NCI-H345 (cell line): ENCODE measurements around the gene PCYT1B.
"Not testable (repeated sequence)": the region's sequence is repeated elsewhere in the genome, so short reads cannot be mapped to it uniquely, and the experiment has no call there.

ENCODE experiments used
- DNase-seq: peaks from one replicate; lab custom pipeline; 2025; lab: John Stamatoyannopoulos, UW

The PCYT1B gene

DNA sequence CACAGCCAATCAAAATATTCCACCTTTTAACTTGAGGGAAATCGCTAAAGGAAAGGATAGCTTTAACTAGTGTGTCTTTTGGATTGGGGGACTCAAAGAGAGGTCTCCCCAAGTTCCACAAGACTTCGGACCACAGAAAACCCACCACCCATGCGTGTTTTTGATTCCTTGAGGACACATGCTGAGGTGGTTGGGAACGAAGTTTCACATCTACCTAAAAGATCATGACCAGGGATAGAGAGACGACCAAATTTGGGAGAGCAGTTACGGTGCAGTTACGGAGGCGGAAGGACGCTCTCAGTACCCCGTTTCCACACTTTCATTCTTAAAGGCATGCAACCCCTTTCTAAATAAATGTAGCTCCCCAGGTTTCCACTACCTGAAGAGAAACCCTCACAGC lies 1.1 kb downstream of the PCYT1B start:
- DNase-seq: no peak

- no peak for DNase-seq
These were observed 4.0 kb downstream of the PCYT1B start for GRCh38 chrX:24643116-24643515.

DNA sequence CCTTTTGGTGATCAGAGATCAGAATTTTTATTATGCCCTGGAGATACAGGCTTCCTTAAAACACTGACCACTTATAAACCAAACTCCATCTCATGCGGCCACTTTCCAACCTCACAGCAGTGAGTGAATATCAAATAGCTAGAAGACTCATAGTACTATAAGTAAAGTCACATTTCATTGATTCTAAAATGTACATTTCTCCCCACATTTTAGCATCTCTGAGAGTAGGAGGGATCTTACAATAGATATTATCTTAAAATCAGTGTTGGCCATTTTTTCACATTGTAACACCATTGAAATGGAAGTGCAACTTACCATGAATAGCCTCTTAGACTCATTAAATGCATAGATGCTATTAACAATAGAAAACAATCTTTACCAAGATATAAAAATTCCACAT lies 17.4 kb downstream of the PCYT1B start:
- DNase-seq: no peak

DNA sequence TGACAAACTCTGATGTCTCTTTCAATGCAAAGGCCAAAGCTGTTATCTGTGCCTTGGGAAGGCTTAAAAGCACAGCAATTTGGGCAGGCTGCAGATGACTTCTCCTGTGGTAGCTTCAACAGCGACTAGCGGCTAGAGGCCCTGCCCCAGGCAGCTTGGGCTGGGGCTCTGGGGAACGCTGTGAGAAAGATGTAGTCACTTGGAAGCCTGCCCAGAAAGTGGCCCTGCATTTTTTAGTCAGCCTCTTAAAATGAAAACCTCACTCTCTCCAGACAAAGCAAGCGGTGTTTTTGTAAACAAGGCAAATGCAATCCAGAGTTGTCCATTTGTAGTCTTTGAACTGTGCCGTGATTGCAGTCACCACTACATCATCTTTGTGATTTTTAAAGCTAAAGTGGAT lies 27.5 kb downstream of the PCYT1B start:
- peak; percentile 84 for DNase-seq

GRCh38 chrX:24610516-24610915 lies 36.6 kb downstream of the PCYT1B start:
- no peak for DNase-seq

- DNase-seq: no peak
These were observed 39.5 kb downstream of the PCYT1B start for GRCh38 chrX:24607616-24608015.

GRCh38 chrX:24605941-24606340 lies 41.2 kb downstream of the PCYT1B start:
- not testable (repeated sequence) for DNase-seq

DNA sequence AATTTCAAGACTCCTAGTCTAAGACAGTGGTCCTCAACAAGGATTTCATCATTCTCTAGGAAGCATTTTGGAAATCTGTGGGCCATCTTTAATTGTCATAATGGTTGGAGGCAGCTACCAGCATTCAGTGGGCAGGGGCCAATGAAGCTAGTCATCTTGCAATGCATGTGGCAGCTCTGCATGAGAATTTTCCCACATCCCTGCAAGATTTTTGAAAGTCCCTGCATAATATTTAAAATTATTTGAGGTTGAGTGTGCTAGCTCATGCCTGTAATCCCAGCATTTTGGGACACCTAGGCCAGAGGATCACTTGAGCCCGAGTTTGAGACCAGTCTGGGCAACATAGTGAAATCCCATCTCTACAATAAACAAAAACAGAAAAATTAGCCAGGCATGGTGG lies 44.0 kb downstream of the PCYT1B start:
- DNase-seq: no peak

DNA sequence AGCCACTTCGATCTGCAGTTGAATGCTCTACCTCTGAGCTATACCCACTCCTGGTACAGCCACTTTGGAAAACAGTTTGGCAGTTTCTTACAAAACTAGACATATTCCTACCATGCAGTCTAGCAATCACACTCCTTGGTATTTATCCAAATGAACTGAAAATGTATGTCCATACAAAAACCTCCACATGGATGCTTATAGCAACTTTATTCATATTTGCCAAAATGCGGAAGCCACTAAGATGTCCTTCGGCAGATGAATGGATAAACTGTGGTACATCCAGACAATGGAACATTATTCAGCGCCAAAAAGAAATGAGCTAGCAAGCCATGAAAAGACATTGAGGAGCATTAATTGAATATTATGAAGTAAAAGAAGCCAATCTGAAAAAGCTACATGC lies 45.3 kb downstream of the PCYT1B start:
- DNase-seq: no peak

DNA sequence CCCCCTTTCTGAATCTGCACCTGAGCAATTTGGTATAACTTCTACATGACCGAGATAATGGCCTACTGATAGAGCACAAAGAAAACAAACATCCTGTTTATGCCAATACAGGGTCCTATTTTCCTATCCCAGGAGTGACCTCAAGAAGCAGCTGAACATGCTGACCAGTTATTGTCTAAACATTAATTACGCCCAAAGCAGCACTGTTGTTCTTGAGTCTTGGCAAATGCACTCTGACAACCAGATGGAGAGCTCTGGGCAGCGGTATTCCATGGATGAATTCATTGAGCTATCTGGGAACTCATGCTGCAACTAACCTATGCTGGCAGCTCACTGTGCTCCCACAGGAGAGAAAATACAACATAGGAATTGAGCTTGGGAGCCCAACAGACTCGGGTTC lies 52.6 kb downstream of the PCYT1B start:
- no peak for DNase-seq

- DNase-seq: no peak
These were observed 57.0 kb downstream of the PCYT1B start for GRCh38 chrX:24590111-24590510.

DNA sequence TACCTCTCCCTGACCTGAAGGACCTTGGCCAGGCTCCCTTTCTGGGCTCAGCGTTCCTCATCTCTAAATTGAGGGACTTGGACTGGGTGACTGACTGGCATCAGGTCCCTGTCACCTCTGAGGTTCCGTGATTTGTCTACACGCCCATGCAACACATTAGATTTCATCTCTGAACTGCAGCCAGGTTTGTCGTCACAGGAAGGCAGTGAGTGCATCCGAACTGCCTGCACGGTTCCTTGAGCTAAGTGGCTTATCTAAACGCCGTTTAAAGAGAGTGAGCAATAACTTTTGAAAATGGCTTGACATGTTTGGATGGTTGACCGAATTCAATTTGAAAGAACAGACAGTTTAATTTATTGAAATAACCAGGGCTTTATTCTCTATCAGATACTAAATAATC lies 70.1 kb downstream of the PCYT1B start:
- no peak for DNase-seq

GRCh38 chrX:24575496-24575895 lies 71.7 kb downstream of the PCYT1B start:
- no peak for DNase-seq

DNA sequence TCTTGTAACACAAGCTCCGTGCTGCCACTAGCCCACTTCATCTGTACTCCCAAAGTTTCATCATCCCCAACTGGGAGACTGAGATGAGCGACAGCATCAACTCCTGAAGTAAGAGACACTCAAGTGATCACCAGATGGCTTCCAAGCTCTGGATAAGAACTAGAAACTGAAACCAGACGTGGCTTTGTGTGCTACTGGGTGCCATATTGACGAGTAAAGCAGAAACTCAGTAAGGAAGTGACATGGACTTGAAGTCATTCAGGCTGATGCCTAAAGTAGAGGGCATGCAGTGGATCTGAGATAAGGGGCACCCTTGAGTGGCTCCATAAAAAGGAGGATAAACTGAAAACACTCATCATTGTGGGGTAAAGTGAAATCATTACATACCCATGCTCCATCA lies 72.4 kb downstream of the PCYT1B start:
- no peak for DNase-seq

DNA sequence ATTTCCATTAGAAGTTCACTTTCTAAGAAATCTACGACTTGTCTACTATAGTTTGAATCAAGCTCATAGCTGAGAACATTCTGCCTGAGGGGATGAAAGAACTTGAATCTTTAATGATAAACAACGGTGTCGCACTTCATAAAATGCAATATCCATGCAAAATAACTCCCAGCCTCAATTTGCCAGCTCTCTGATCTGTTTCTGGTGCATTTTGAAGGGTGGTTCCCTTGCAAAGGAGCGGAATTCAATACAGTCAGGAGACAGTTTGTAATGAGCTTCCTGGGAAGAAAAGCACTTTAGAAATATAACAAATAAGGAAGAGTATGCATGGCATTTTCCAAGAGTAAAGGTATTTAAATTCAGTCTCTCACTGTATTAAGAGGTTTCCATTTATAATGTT lies 80.0 kb downstream of the PCYT1B start:
- DNase-seq: no peak

DNA sequence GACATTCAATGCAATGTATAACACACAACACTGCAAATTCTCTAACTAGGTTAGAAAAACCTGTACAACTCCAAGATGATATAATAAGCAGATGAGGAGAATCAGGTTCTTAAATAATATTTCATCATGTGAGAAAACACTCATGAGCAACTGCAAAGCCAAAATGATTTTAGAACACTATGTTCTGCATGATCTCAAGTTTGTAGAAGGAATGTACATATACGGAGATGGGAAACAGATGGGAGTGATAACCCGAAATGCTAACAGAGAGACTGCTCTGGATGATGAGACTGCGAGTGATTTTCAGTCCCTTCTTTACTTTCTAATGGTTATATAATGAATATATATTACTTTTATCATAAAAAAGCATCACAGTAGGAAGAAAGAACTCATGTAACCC lies 80.9 kb downstream of the PCYT1B start:
- no peak for DNase-seq

GRCh38 chrX:24563291-24564010 lies 83.7 kb downstream of the PCYT1B start:
- DNase-seq: no peak

DNA sequence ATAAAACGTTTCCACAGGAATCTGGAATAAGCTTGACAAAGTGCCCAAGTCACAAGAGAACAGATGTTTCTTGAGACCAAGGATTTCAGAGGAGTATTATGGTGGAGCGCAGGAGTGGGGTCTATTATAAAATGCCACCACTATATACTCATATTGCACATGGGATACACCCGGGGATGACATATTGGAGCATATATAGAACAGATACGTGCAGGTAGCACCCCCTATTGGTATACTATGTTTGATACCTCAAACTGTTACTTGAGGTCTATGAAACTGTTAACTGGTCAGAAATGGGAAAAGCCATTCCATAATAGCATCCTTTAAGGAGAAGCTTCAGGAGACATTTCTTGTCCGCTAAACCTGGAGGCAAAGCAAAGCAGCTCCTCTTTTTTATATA lies 86.0 kb downstream of the PCYT1B start:
- DNase-seq: no peak

DNA sequence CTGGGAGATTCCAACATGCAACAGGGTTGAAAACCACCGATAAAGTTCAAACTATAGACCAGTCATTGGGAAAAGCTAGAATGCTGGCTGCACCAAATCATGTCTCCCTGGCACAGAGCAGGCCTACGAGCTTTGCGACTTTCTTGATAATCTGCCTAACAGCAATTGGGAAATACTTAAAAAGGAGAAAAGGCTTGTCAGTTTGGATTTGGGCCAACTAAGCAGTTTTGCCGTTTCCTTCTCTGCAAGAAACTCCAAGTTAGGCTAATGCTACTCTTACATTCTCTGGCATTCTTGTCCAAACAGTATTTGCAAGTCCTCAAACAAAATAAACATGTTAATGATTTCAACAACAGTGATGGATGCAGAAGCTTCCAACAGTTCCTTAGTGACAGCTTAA lies 94.1 kb downstream of the PCYT1B start:
- no peak for DNase-seq

DNA sequence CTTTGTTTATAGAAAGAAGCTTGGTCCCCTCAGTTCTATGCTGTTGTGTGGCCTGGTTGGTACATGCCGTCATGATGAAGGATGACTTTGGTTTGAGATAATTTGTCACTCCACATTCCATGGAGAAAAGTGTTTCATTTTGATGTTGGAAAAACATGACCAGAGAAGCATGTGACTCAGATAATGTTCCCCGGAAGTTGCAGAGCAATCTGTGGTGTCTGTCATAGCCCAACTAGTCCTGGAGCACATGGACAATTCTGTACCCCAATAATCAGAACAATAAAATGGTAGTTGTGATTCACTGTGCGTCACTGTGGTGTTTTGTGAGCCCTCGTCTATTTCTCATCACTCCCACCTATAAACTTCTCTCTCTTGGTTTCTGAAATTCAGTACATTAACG lies 97.0 kb downstream of the PCYT1B start:
- no peak for DNase-seq

DNA sequence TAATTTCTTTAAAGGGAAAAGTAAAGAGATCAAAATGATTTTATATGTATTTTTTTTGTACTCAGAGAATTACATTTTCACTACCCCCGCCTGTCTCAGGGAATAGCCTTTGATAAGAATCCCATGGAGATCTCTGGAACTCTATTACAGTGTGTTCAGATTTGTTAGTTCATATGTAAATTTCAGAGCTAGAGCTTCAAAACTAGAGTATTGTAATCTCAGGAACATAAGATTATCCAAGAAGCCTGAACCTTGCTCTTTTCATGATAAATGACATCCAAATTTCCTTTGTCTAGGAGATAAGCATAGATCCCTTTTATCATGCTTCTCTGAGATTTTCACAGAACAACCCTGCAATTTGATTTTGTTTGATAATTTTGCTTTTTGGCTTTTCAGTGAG lies 99.2 kb downstream of the PCYT1B start:
- no peak for DNase-seq

- no peak for DNase-seq
These were observed 104.4 kb downstream of the PCYT1B start for GRCh38 chrX:24542756-24543155.

GRCh38 chrX:24536551-24536950 lies 110.6 kb downstream of the PCYT1B start:
- DNase-seq: no peak

DNA sequence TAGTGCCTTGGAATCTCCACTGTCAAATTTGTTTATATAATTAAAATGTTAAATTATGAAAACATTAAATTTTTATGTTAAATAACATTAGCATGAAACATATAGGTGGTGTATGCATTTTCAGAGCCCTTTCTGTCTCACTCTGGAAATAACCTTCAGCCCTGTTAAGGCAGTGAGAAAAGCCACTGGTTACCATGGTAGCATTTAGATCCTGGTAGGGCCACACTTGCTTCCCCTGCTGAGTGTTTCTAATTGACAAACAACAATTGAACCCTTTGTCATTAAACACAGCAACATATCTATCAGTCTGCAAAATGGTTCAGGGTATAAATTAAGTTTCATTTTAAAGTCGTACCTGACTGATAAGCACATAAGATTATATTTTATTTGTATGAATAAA lies 118.5 kb downstream of the PCYT1B start:
- no peak for DNase-seq

GRCh38 chrX:24526616-24527015 lies 120.5 kb downstream of the PCYT1B start:
- no peak for DNase-seq
